ENCODE measurements around the gene TRIM36. TPM values are rescaled to one million over a fixed set of nuclear protein-coding genes. Genes with fewer than 3 reads are reported as not detected.

The TRIM36 gene
- total and polyA plus RNA-seq, 2 of the 8 experiments (the other 6 are each of a cell fraction or from before 2014, with no cell fraction given), result 8.5 to 14.1 TPM

DNA sequence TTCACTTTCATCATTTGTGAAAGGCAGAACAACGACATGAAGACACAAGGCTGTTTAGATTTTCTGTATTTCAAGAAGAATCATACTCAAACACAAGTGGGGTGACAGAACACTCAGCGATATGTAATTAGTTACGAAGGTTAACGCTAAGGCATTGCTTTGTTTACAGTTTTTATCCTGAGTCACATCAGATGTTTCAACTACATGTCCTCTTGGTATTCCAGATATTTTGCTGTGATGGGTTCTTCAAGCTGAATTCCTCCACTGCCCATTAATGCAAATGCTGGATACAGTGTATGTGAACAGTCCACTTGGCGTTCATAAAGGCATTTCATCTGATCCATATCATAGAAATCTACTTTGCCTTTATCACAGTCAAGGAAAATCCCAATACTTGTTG is 43.4 kb downstream of the TRIM36 start (continued):
- no peak for TF ChIP-seq CHD2 (IDR thresholded peaks at IDR 0.05; ENCODE audit: low read length)
- no peak for TF ChIP-seq TEAD4 (IDR thresholded peaks at IDR 0.05; ENCODE audit: low read depth, low read length)
- TF ChIP-seq HDAC6 (IDR thresholded peaks at IDR 0.05; ENCODE audit: low read depth, low read length), result no peak
- TF ChIP-seq CHD7 (IDR thresholded peaks at IDR 0.05; ENCODE audit: insufficient replicate concordance, low read length), result no peak
